ENCODE measurements around the gene PCDH1. TPM values are rescaled to one million over a fixed set of nuclear protein-coding genes. Genes with fewer than 3 reads are reported as not detected.

The PCDH1 gene
- total and polyA plus RNA-seq, 2 donors (not counting 3 experiments of a cell fraction or from before 2014, with no cell fraction given), result 113 to 136 TPM

DNA sequence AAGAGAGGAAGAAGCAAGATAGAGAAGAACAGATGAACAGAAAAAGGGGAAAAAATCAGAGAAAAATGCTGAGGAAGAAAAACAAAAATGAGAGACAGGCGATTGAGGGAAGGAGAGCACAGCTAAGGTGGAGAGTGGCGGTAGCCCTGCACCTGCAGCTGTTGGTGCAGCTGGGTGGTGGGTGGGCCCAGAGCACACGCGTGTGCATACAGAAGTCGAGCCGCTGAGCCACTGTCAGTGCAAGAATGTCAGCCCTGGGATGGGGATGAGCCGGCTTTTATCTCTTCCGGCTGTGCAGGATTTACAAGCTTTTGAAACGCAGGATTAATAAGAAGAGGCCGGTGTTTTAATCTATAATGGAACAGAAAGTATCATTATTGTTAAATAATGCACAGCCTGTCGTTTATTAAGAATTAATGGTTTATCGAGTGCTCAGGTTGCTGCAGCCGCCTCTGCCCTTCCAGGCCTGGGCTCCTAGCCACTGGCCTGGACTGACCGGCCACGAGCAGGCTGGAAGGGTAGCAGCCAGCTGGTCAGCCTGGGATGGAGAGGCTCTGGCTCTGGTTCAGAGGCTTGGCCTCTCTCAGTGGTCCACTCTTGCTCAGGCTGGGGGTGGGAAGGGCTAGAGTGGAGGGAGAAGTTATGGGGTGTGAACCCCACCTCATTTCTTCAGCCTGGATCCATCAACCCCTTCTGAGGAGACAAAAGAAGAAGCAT lies 68.7 kb downstream of the PCDH1 start:
- Histone ChIP-seq H3K27ac (ENCODE audit: insufficient read depth, low read depth, low read length) (no peak overlapping the region), H3K4me1 (ENCODE audit: control insufficient read depth, extremely low read depth, insufficient read depth, low read length) (peaks cover 22% of the 10 kb centered on the region), H3K9ac (replicated peaks; ENCODE audit: extremely low read depth, insufficient read depth, low read length) (no peak overlapping the region), H3K27me3 (ENCODE audit: control insufficient read depth in 2 of 2, insufficient read depth in 2 of 2, low read length in 2 of 2) (peaks cover 0 to 1% of the 10 kb centered on the region in 2 experiments), H3K9me1 (replicated peaks; ENCODE audit: control insufficient read depth, extremely low read depth, insufficient read depth, low read length) (no peaks in the 10 kb centered on the region), H3K36me3 (ENCODE audit: control insufficient read depth in 2 of 2, extremely low read depth in 1 of 2, insufficient read depth in 2 of 2, low read length in 2 of 2) (no peaks in the 10 kb centered on the region), H3K4me3 (replicated peaks in 1 of 3; ENCODE audit: insufficient read depth in 1 of 3, low read depth in 1 of 3, low read length in 3 of 3) (no peak overlapping the region), H3K9me3 (replicated peaks; ENCODE audit: control insufficient read depth, insufficient read depth, low read length) (no peaks in the 10 kb centered on the region), H3K4me2 (ENCODE audit: insufficient read depth, low read length) (no peak overlapping the region), H3K79me2 (ENCODE audit: control insufficient read depth, insufficient read depth, low read length) (no peaks in the 10 kb centered on the region), H2AFZ (ENCODE audit: low read depth, low read length) (no peak overlapping the region), H4K20me1 (replicated peaks; ENCODE audit: control insufficient read depth, extremely low read depth, insufficient read depth, low read length) (no peaks in the 10 kb centered on the region)
- dilution Hi-C loops (cut with MboI; ENCODE audit: extremely low pct_ligation_motif_present, low sequenced_read_pairs) (no loop called here), intact Hi-C loops (cut with micrococcal nuclease) (no loop called here)
- TF ChIP-seq, protein P1, sequence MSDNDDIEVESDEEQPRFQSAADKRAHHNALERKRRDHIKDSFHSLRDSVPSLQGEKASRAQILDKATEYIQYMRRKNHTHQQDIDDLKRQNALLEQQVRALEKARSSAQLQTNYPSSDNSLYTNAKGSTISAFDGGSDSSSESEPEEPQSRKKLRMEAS (IDR thresholded peaks at IDR 0.05; ENCODE audit: insufficient read depth, insufficient read length), result no peak
- TF ChIP-seq GATA2 (IDR thresholded peaks at IDR 0.05; ENCODE audit: insufficient read depth, insufficient read length, low read depth, low read length) (no peak), FOS (IDR thresholded peaks at IDR 0.05; ENCODE audit: borderline replicate concordance, insufficient read depth, low read length) (no peak), CTCF (IDR thresholded peaks at IDR 0.05; ENCODE audit: extremely low read depth in 1 of 2, insufficient read depth in 1 of 2, low read depth in 1 of 2, low read length in 2 of 2) (no peak), POLR2AphosphoS5 (IDR thresholded peaks at IDR 0.05; ENCODE audit: insufficient read depth, low read depth, low read length) (no peak), EZH2 (IDR thresholded peaks at IDR 0.05; ENCODE audit: borderline replicate concordance, low read depth, low read length, severe bottlenecking) (no peak), POLR2A (IDR thresholded peaks at IDR 0.05; ENCODE audit: low read depth, low read length) (no peak), MYC (IDR thresholded peaks at IDR 0.05; ENCODE audit: low read depth, low read length) (no peak), JUN (IDR thresholded peaks at IDR 0.05; ENCODE audit: borderline replicate concordance, insufficient read depth, insufficient read length, low read depth) (no peak)
- ChIA-PET POLR2A (no interaction called here), CTCF (interaction anchor here (1.0 to 2.8 kb wide), 5 partner anchors 7 to 69 kb away, joined by 3 to 11 read pairs (median 7); partner anchors contain the start of gene PCDH1)
- FAIRE-seq, result no peak
- BruUV-seq (replicated peaks), result no TSS peak
- DNase-seq (ENCODE audit: low read depth, low spot score), result no peak
